HG03095 (cell line): Measurements from ENCODE around the gene RPS6KA5.
"Not testable (repeated sequence)": the region's sequence is repeated elsewhere in the genome, so short reads cannot be mapped to it uniquely, and the experiment has no call there.

Source experiments
- ATAC-seq: cut with Tn5 transposase; IDR thresholded peaks from one replicate; pipeline ENCODE4 v1.9.1; 2021; ENCODE audit warnings: moderate library complexity; ENCODE audit not compliant: unreplicated experiment

Gene RPS6KA5

GRCh38 chr14:90987140-90987539 lies 73.3 kb downstream of the RPS6KA5 start:
- no peak for ATAC-seq

GRCh38 chr14:90986510-90986909 lies 73.9 kb downstream of the RPS6KA5 start:
- ATAC-seq: no peak

DNA sequence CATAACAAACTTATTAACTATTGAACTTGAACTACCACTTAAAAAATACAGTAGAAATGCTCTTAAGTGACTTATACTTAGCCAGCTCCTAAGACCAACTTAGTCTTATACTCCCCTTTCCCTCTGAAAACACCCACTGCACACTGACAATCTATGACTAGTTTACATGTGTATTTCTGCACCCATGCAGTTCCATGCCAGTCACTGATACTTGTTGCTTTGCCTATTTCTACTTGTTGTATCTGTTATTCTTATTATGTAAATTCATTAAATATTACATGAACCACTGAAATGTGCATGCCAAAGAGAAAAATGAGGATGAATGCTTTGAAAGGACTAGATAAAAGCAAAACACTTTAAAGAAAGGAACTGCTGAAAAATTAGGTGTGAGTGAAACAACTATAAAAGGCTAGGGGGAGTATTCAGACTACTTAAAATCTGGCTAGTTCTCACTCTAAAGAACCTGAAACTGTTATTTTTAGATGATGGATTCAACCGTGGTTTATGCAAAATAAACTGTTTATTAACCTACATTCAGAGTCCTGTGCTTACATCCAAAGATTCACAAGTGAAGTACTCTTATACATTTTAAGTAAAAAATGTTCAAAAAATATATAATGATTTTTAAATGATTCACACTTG lies 74.7 kb downstream of the RPS6KA5 start:
- peak; percentile 87 for ATAC-seq

- ATAC-seq: no peak
Observed at GRCh38 chr14:90983560-90983959, 76.9 kb downstream of the RPS6KA5 start.

DNA sequence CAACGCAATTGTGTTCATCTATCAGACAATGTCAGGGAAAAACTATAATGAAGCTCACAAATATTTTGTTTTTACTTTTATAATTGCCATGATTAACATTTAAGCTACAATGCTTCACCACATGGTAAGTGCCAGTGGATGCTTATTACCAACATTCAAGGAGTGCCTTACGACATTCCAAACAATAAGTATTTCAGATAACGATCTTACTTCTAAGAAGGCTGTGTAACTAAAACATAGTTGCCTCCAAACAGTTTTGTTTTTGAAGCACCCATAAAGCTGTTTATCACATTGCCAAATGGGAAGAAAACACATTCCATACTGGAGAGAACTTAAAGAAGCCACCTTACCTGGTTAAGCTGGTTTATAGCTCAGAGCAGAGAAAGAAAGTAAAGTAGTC lies 78.8 kb downstream of the RPS6KA5 start:
- ATAC-seq: no peak

GRCh38 chr14:90980636-90981035 lies 79.8 kb downstream of the RPS6KA5 start:
- not testable (repeated sequence) for ATAC-seq

DNA sequence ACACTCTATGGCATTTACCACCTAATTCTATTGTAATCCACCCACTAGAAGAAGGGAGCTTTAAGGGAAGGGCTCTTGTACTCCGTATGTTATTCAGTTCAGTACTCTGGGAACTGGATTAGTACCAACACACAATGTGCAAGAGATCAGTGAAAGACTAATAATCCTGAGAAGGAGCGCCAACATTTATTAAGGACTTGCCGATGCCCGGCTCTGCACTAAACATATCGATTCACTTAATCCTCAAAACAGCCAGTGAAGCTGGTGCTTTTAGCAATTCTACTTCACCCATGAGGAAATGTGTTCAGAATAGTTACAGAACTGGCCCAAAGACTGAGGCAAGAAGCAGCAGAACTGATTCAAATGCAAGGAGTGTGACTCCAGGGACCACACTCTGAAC lies 80.9 kb downstream of the RPS6KA5 start:
- ATAC-seq: no peak

- no peak for ATAC-seq
Observed at GRCh38 chr14:90976101-90976500, 84.3 kb downstream of the RPS6KA5 start.

DNA sequence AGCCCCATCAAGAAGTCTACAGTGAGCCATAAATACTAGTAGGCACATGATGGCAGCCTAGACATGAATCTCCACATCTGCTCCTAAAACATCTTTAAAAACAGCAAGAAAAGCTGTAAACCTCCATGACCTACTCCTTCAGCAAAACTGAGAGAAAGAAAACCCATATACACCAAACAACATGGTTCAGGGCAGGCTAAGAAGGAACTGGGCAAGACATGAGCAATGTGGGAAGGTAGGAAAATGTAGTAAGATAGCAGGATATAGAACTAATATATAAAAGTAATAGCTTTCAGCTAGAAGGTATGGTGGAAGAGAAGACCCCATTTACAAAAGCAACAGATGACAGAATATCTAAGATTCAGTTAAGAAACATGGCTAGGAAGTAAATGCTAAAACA lies 88.8 kb downstream of the RPS6KA5 start:
- ATAC-seq: no peak

GRCh38 chr14:90970167-90970600 lies 90.3 kb downstream of the RPS6KA5 start:
- ATAC-seq: no peak

DNA sequence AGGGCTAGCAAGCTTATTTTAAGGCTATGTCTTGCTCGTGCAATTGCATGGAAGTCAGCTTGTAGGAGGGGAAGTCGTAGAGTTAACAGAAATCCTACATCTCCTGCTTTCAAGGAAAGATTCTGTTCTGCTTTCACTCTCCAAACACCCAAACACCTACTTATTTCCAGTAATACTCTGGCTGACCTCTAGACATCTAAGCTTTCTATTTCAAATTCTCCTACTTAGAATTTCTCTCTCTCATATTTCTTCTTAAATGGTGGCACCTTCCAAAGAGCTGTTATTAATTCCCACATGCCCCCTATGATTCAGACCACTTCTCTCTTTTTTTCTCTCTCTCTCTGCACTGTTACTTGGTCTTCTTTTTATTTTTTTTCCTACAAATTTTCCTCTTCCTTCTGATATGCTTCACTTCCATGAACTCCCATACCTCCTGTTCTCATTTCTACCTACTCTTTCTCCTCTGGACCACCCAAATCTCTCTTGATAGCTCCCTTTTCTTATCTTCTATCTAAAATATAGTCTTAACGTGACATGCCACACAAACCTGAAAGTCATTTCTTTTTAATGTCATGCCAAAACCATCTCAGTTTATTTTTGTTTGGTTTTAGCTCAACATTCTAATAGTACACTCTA lies 90.8 kb downstream of the RPS6KA5 start:
- no peak for ATAC-seq

DNA sequence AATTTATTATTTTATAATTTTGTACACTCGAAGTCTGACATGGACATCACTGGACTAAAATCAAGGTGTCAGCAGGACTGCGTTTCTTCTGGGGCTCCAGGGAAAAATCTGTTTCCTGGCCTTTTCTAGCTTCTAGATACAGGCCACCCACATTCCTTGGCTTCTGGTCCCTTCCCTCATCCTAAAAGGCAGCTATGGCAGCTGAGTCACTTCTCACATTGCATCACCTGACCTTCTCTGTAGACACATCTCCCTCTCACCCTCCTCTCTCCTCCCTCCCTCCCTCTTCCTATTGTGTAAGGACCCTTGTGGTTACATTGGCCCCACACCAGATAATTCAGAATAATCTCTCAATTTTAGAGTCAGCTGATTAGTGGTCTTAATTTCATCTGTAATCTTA lies 92.4 kb downstream of the RPS6KA5 start:
- ATAC-seq: no peak

- ATAC-seq: no peak
Observed at GRCh38 chr14:90966493-90966892, 93.9 kb downstream of the RPS6KA5 start.

DNA sequence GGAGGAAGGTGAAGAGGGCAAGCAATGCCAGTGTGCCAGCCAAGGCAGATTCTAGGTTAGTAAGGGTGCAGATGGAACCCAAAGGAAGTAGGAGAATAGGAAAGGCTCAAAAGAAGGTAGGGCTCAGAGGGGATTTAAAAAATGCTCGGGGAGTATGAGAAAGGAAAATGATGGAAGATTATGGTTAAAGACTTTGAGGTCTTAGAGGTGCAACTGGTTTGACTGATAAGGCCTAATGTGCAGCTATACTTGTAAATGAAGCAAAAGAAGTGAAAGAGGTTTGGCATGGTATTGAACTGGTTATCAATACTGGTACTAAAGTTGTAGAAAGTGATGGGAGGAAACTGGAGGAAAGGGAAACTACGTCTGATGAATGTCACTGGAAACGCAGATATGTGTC lies 94.7 kb downstream of the RPS6KA5 start:
- no peak for ATAC-seq

GRCh38 chr14:90963343-90963742 lies 97.1 kb downstream of the RPS6KA5 start:
- ATAC-seq: no peak

GRCh38 chr14:90962505-90963109 lies 97.8 kb downstream of the RPS6KA5 start:
- no peak for ATAC-seq

DNA sequence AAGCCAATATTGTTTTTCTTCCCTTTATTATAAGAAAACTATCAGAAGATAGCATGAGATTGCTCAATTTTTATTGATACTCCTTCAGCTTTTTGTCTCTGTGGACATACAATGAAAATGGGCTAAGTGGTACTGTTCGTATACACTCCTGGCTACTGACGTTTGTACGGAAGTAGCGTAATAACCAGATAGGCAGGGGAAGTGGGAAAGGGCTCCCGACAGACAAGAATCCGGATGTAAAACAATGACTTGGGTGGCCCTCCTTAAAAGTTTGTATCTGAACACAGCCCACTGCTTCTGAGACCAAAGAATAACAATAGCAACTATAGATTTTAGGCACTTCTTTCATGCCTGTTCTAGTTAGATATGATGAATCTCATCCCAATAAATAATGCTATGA lies 99.6 kb downstream of the RPS6KA5 start:
- ATAC-seq: no peak

GRCh38 chr14:90959344-90959743 lies 101.1 kb downstream of the RPS6KA5 start:
- no peak for ATAC-seq

- ATAC-seq: no peak
Observed at GRCh38 chr14:90956273-90956672, 104.2 kb downstream of the RPS6KA5 start.

DNA sequence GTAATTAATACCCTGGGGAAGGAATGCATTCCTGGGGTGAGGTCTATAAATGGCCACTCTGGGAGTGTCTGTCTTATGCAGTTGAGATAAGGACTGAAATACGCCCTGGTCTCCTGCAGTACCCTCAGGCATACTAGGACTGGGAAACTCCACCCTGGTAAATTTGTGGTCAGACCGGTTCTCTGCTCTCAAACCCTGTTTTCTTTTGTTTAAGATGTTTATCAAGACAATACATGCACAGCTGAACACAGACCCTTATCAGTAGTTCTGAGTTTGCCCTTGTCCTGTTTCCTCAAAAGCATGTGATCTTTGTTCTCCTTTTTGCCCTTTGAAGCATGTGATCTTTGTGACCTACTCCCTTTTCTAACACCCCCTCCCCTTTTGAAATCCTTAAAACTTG lies 106.8 kb downstream of the RPS6KA5 start:
- ATAC-seq: not testable (repeated sequence)

GRCh38 chr14:90943367-90943766 lies 117.1 kb downstream of the RPS6KA5 start:
- no peak for ATAC-seq

- ATAC-seq: no peak
Observed at GRCh38 chr14:90942511-90942910, 117.9 kb downstream of the RPS6KA5 start.
